Measurements from ENCODE around the gene FLG2. TPM values are rescaled to one million over a fixed set of nuclear protein-coding genes. Genes with fewer than 3 reads are reported as not detected.

FLG2 gene
- total RNA-seq, 1 experiment from 2014 or later: not detected

DNA sequence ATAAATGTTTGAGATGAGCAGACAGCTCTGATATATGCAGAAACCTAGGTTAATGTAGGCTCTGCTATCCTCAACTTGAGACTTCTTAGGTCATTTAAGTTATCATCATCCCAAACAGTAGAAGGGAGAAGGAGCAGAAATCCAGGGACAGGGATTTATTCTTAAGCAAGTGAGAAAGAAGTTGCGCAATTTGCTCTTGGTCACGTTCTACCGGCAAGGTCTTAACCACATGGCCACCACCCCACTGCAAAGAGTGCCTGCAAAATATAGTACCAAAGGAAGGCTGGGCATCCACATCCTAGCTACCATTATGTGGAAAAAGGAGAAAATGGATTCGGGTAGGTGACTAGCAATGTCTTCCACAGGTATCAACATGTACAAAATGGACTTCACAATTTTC lies 29.1 kb upstream of the FLG2 start:
- CTCF ChIA-PET: no interaction called here
- no peaks in the 10 kb centered on the region for H3K36me3 ChIP-seq (ENCODE audit: low read depth)
- H4K20me1 ChIP-seq (ENCODE audit: insufficient read depth): no peaks in the 10 kb centered on the region
- no peaks in the 10 kb centered on the region for H3K79me2 ChIP-seq (ENCODE audit: low read depth)
- intact Hi-C loops (cut with micrococcal nuclease; ENCODE audit: unreplicated experiment): no loop called here
- no peaks in the 10 kb centered on the region for H3K4me1 ChIP-seq (replicated peaks; ENCODE audit: insufficient read depth)
- TF ChIP-seq, protein P1, sequence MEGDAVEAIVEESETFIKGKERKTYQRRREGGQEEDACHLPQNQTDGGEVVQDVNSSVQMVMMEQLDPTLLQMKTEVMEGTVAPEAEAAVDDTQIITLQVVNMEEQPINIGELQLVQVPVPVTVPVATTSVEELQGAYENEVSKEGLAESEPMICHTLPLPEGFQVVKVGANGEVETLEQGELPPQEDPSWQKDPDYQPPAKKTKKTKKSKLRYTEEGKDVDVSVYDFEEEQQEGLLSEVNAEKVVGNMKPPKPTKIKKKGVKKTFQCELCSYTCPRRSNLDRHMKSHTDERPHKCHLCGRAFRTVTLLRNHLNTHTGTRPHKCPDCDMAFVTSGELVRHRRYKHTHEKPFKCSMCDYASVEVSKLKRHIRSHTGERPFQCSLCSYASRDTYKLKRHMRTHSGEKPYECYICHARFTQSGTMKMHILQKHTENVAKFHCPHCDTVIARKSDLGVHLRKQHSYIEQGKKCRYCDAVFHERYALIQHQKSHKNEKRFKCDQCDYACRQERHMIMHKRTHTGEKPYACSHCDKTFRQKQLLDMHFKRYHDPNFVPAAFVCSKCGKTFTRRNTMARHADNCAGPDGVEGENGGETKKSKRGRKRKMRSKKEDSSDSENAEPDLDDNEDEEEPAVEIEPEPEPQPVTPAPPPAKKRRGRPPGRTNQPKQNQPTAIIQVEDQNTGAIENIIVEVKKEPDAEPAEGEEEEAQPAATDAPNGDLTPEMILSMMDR (conservative IDR thresholded peaks at IDR 0.05): no peak
- no peak for TF ChIP-seq EZH2 (IDR thresholded peaks at IDR 0.05; ENCODE audit: low read depth)
- H3K9me2 ChIP-seq (ENCODE audit: insufficient read depth): no peaks in the 10 kb centered on the region
- POLR2A ChIA-PET (ENCODE audit: unreplicated experiment): no interaction called here
- H2AFZ ChIP-seq: no peak overlapping the region
- no peak overlapping the region for H3K27ac ChIP-seq
- no TSS peak for BruUV-seq (replicated peaks)
- DNase-seq: no peak
- H3F3A ChIP-seq (ENCODE audit: insufficient read depth, low read depth): no peaks in the 10 kb centered on the region; the same call in 1 of the 2 replicates
- H3K27me3 ChIP-seq (ENCODE audit: insufficient read depth, low read depth): peaks cover 32% of the 10 kb centered on the region
- no peak overlapping the region for H3K4me2 ChIP-seq
- H3K9me3 ChIP-seq (ENCODE audit: insufficient read depth, low read depth): 0 out of 2 replicates have a peak, but pooled peaks cover 4% of the 10 kb centered on the region
- H3K4me3 ChIP-seq: no peak overlapping the region

GRCh38 chr1:152386940-152387339 lies 27.1 kb upstream of the FLG2 start:
- Histone ChIP-seq H3K79me2 (ENCODE audit: low read depth) (no peaks in the 10 kb centered on the region), H3K27ac (no peak overlapping the region), H3K4me2 (no peak overlapping the region), H3K4me3 (no peak overlapping the region), H3K9me2 (ENCODE audit: insufficient read depth) (no peaks in the 10 kb centered on the region), H2AFZ (no peak overlapping the region), H3K9me3 (ENCODE audit: insufficient read depth, low read depth) (no peaks in the 10 kb centered on the region), H3K27me3 (ENCODE audit: insufficient read depth, low read depth) (peaks cover 43% of the 10 kb centered on the region), H3K4me1 (replicated peaks; ENCODE audit: insufficient read depth) (no peaks in the 10 kb centered on the region), H3K36me3 (ENCODE audit: low read depth) (no peaks in the 10 kb centered on the region), H4K20me1 (ENCODE audit: insufficient read depth) (no peaks in the 10 kb centered on the region), H3F3A (ENCODE audit: insufficient read depth, low read depth) (no peaks in the 10 kb centered on the region)
- ChIA-PET POLR2A (ENCODE audit: unreplicated experiment) (no interaction called here), CTCF (interaction anchor here (0.5 kb wide), 1 partner anchor 40 kb away, joined by 3 read pairs; no protein-coding TSS in a partner anchor)
- no peak for DNase-seq
- TF ChIP-seq, protein P1 (conservative IDR thresholded peaks at IDR 0.05): no peak
- no peak for TF ChIP-seq EZH2 (IDR thresholded peaks at IDR 0.05; ENCODE audit: low read depth)
- intact Hi-C loops (cut with micrococcal nuclease; ENCODE audit: unreplicated experiment): no loop called here
- no TSS peak for BruUV-seq (replicated peaks)

GRCh38 chr1:152380932-152381331 lies 21.1 kb upstream of the FLG2 start:
- H4K20me1 ChIP-seq (ENCODE audit: insufficient read depth): no peaks in the 10 kb centered on the region
- H3K4me3 ChIP-seq: no peak overlapping the region
- no peak overlapping the region for H2AFZ ChIP-seq
- BruUV-seq (replicated peaks): no TSS peak
- ChIA-PET POLR2A (ENCODE audit: unreplicated experiment) (no interaction called here), CTCF (no interaction called here)
- intact Hi-C loops (cut with micrococcal nuclease; ENCODE audit: unreplicated experiment): no loop called here
- H3K4me1 ChIP-seq (replicated peaks; ENCODE audit: insufficient read depth): no peaks in the 10 kb centered on the region
- no peaks in the 10 kb centered on the region for H3F3A ChIP-seq (ENCODE audit: insufficient read depth, low read depth)
- H3K79me2 ChIP-seq (ENCODE audit: low read depth): no peaks in the 10 kb centered on the region
- no peaks in the 10 kb centered on the region for H3K9me2 ChIP-seq (ENCODE audit: insufficient read depth)
- H3K9me3 ChIP-seq (ENCODE audit: insufficient read depth, low read depth): no peaks in the 10 kb centered on the region; the same call in 1 of the 2 replicates
- no peak overlapping the region for H3K27ac ChIP-seq
- H3K4me2 ChIP-seq: no peak overlapping the region
- H3K36me3 ChIP-seq (ENCODE audit: low read depth): no peaks in the 10 kb centered on the region
- peaks cover 67% of the 10 kb centered on the region for H3K27me3 ChIP-seq (ENCODE audit: insufficient read depth, low read depth)
- no peak for DNase-seq
- TF ChIP-seq, protein P1 (conservative IDR thresholded peaks at IDR 0.05): no peak
- no peak for TF ChIP-seq EZH2 (IDR thresholded peaks at IDR 0.05; ENCODE audit: low read depth)
